Vagina (tissue), 2 donors: ENCODE results near the gene MCIDAS.

Experiments used
- CTCF ChIP-seq, 3 experiments: fragments of 450-650 bp in 2 of 3; fragments of 200-600 bp in 1 of 3; sonication (generic) in 1 of 3; IDR thresholded peaks; one replicate each; pipeline ENCODE4 v1.5.1; 2017 to 2019; ENCODE audit warnings: antibody characterized with exemption in 3 of 3, mild to moderate bottlenecking in 2 of 3, moderate library complexity in 2 of 3
- POLR2A ChIP-seq, 2 donors: fragments of 450-650 bp; IDR thresholded peaks; one replicate each; pipeline ENCODE4 v1.6.1; 2017; ENCODE audit warnings: antibody characterized with exemption in 2 of 2, mild to moderate bottlenecking in 2 of 2, moderate library complexity in 2 of 2

- TF ChIP-seq CTCF (IDR thresholded peaks at IDR 0.05) (no peak), POLR2A (IDR thresholded peaks at IDR 0.05) (no peak)
These were observed 7.1 kb upstream of the MCIDAS start for GRCh38 chr5:55234121-55234700.
